NCI-H82 treated with DMSO at 0.1 percent for 48 hours (cell line): ENCODE measurements around the gene IPO9.
A peak's percentile ranks its signal among the peaks of the same experiment; 100 is the strongest.
"Not testable (repeated sequence)": the region's sequence is repeated elsewhere in the genome, so short reads cannot be mapped to it uniquely, and the experiment has no call there.

Source experiments
- DNase-seq: peaks from one replicate; lab custom pipeline; 2025; ENCODE audit not compliant: unreplicated experiment; lab: John Stamatoyannopoulos, UW

The IPO9 gene

DNA sequence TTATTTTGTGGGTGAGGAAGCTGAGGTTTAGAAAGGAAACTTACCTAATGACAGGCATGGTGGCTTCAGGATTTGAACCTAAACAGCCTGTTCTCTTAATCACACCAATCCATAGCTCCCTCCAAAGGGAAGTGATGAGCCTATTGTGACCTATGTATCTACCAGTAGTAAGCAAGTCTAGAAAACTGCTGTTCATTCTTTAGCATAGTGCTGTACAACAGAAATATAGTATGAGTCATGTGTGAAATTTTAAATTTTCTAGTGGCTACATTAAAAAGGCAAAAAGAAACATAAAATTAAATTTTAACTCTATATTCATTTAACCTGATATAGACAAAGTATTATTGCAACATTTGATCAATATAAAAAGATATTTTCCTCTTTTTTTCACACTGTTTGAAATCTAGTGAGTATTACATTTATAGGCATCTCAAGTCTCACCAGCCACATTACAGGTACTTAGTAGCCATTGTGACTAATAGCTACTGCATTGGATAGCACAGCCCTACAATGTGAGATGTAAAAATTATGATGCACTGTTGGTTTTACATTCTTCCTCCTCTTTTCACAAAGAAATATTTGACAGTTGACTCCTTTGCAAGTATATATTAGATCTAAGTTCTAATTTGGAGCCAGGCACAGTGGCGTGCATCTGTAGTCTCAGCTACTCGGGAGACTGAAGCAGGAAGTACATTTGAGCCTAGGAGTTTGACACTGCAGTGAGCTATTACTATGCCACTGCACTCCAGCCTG, 16.6 kb downstream of the IPO9 start:
- DNase-seq, result no peak

DNA sequence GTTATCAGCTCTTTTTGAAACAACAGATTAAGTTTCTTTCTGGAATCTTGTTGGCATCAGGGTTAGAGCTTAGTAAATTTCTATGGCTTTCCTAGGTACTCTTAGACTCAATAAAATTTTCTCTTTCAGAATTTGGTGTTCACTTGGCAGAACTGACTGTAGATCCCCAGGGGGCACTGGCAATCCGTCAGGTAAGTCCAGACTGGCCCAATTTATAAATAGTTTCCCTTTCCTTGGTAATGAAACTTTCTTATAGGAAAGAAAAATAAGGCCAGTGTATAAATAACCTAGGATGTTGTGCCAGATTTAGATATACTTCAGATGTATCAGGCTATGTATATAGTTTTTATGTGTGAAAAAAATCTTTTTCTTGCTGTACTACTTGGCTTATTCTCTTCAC, 18.2 kb downstream of the IPO9 start:
- no peak for DNase-seq

DNA sequence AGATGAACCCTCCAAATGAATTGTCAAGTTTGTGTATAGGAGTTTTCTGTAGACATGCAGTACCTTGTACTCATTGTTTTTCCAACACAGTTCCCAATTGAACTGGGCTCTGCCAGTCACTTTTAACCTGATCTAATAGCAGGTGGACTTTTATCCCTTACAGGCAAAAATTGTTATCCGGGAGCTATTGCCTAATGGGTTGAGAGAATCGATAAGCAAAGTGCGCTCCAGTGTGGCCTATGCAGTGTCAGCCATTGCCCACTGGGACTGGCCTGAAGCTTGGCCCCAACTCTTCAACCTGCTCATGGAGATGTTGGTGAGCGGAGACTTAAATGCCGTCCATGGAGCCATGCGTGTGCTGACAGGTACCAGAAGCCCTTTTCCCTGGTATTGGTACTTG, 19.3 kb downstream of the IPO9 start:
- DNase-seq, result no peak

DNA sequence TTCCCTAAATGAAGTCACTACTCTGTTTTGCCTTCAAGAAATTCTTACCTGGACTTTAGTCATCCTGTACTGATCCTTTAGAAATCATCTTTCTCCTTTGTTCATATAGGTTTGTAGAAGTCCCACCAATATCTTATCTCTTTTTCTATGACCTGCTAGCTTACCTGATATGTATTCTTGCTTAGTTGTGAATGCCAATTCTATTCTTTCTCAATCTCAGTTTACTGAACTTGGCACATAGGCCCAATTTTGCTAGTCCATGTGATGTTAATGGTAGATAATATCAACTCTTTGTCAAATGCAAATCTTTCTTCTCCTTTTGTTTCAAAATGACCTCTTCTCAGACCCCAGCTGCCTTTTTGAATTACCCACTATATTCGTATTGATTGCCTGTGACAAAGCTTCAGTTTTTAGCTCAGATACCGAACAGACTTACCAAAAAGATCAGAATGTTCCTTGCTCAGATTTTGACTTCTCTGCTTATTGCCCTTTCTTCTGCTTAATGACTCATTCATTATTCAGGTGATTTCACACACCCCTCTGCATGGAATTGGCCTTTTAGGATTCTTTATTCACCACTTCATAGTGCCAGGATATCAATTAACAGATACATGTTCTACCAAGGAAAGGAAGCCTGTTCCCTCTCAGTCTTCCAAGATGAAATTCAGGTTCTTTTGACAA, 20.6 kb downstream of the IPO9 start:
- DNase-seq, result no peak

DNA sequence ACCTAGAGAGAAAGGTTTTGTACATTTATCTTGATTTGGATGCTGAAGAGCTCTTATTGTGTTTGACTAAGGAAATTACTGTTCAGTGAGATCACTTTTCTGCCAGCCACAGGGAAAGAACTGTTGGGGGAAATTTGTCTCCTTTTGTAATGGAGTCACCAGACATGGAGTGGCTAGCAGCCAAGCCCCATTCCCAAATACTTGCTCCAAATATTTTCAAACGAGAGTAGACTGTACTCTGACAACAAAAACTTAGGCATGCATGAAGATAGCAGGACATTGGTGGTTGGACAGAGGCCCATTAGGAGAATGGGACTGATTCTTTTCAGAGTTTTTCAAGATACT, 21.1 kb downstream of the IPO9 start:
- no peak for DNase-seq

DNA sequence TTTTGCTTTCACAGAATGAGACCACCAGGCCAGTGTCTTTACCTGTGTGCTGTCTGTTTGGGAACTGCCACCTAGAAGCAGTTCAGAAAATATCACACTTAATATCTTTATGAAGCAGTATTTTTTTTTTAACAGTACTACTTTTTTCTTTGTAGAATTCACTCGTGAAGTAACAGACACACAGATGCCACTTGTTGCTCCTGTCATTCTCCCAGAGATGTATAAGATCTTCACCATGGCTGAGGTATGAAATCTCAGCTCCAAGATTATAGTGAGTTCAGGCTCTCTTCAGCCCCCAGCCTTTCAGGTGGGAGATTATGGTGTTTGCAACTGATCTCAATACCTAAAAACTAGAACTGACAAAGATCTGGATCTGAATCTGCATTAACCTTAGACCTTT, 23.0 kb downstream of the IPO9 start:
- DNase-seq, result no peak

DNA sequence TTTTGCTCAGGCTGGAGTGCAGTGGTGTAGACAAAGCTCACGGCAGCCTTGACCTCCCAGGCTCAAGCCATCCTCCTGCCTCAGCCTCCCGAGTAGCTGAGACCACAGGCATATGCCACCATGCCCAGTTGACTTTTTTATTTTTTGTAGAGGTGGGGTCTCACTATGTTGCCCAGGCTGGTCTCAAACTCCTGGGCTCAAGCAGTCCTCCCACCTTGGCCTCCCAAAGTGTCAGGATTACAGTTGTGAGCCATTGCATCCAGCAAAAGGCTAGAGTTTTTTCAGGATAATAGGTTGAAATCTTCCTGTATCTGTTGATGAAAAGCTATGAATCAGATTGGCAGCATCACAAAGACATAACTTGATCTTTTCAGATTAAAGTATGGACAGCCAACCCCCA, 27.8 kb downstream of the IPO9 start:
- DNase-seq, result not testable (repeated sequence)

DNA sequence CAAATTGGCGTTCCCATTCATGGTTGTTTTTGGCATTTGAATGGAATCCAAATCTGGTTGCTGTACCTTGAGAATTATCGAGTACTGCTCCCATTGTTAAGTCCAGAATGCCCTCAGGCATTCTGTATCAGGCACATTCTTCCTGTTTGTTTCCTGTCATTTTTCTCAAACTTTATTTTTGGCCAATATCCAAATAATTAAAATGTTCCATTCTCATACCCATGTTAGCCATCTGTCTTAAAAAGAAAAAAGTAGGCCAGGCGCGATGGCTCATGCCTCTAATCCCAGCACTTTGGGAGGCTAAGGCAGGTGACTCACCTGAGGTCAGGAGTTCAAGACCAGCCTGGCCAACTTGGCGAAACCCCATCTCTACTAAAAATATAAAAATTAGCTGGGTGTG, 30.5 kb downstream of the IPO9 start:
- no peak for DNase-seq

DNA sequence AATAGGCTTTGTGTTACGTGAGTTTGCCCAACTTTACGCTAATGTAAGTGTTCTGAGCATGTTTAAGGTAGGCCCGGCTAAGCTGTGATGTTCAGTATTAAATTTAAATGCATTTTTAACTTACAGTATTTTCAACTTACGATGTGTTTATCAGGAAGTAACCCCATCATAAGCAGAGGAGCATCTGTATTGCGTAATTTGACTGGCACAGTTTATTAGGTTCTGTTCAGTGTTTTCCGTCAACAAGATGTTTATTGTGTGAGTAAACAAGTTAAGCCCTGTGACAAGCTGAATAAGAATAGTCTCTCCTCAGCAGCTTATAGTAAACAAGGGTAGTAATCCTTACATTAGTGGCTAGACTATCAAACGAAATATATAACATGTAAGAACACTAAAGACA, 32.5 kb downstream of the IPO9 start:
- DNase-seq, result no peak

DNA sequence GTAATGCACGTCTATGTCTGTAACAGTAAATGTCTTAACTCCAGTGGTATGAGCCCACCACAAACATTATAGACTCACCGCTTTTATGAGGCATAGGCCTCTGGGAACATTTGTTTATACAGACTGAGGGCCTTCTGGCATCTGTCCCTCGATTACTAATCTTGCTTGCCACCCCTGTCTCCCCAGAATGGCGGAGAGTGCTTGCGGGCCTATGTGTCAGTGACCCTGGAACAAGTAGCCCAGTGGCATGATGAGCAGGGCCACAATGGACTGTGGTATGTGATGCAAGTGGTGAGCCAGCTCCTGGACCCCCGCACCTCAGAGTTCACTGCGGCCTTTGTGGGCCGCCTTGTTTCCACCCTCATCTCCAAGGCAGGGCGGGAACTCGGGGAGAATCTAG, 41.4 kb downstream of the IPO9 start:
- no peak for DNase-seq

DNA sequence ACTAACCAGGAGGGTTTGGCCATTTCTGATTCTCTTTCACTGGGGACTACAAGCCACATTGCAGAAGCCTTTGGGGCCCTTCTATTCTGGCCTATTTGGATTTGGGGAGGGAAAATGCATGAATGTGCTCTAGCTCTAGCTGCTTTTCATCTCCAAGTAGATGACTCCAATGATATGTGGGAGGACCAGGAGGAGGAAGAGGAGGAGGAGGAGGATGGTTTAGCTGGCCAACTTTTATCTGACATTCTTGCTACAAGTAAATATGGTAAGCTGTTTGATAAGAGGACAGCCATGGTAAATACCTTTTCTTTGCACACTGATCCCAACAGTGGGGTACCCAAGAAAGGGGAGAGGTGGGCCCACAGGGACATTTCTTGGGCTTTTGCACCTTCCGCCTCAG, 45.7 kb downstream of the IPO9 start:
- DNase-seq, result no peak

DNA sequence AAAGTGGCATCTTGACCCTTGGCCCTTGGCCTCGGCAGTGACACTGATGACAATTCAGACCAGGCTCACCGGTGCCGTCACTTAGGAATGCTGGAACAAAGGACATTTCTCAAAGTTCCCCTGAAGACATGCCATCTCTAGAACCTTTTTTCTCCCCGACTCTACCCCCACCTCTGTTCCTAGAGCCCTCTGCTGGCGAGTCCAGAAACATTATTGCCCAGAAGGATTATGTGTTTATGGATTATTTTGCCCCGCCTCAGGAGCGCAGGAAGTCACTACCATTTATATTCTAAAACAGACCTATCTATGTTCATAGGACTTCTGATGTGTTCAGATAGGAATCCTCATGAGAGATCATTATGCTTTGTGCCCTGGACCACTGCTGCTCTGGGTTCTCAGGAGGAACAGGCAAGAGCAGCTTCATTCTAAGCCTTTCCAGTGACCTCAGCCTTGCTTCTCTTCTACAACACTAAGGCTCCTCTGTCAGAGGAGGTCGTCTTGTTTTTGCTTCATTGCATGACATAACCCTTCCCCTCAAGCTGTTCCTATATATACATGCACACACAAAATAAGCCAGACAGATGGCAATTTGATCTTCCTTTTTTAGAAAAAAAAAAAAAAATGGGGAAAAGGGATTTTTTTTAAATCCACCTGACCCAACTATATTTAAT, 47.3 kb downstream of the IPO9 start:
- peak; percentile 34 for DNase-seq

DNA sequence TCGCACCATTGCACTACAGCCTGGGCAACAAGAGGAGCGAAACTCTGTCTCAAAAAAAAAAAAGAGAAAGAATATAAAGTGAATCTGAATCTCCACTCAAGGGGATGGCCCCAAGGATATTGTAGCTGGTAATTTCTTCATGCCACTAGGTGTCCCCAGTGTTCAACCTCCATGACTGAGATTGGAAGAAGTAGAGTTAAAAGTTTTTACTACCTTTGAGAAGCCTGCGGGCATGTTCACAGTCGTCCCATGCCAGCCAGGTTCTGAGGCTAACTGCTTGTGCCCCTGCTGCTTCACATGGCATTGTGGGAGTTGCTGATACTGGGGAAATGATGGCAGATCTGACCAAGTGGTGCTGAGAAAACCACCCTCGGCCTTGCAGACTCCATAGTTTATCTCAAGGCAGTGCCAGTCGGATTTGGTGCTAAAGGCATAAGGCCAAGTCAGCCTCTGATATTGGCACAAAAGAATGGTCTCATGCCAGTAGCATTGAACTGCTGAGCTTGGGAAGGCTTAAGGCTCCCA, 49.0 kb downstream of the IPO9 start:
- DNase-seq, result peak; percentile 33

DNA sequence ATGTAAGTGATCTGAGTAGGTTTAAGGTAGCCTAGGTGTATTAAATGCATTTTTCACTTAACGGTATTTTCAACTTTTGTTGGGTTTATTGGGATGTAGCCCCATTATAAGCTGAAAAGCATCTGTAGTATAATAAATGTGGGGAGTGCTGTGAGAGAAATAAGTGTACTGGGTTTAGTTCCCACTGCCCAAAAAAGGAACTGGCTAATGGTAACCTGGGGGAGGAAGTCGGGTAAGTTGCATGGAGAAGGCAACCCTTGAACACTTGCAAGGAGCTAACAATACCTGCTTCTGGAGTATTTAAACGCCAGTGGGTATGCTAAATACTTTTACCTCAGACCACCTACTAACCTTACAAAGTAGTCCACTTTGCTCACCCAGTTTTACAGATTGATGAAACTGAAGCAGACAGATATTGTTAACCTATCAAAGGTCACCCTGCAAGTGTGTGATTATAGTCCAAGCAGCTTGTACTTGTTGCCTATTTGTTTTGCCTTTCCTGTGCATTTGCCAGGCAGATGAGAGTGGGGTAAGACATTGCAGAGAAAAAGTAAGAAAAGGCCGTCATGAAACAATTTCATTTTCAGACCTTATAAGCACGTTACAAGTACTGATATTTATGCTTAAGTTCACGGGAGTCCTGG, 52.1 kb downstream of the IPO9 start:
- DNase-seq, result no peak

DNA sequence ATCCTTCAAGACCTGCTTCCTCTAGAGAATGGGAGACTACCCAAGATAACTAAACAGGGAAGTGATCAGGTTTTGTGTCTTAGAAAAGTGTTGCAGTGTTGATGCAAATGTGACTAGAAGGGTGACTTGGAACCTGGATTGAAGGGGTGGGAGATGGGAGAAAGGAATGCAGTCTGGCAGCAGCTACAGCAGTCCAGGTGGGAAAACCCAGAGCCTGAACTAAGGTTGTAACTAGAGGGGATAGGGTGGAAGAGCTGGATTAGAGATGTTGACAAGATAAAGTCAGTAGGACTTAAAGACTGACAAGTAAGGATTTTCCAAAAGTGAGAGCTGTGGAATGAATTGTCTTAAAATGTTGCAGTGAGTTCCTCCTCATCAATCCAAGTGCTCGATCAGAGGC, 52.7 kb downstream of the IPO9 start:
- DNase-seq, result no peak

DNA sequence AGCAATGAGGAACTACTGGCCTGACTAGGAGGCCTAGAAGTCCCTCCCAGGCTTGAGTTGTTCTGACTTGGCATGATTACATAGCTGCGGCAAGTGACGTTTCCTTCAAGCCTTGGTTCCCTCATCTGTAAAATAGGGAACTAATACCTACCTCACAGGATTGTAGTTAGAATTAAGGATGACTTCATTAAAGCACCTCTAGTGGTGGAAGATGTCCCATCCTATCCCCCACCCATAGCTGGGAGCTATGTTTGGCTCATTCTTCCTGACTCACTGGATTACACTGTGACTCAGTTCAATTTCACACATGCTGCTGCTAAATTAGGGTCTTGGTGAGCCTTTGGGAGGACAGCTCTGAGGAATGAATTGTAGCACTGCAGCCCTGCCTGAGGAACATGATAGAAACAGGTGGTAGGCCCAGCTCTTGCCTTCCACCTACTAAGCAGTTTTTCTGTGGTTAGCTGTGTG, 53.7 kb downstream of the IPO9 start:
- DNase-seq, result no peak

DNA sequence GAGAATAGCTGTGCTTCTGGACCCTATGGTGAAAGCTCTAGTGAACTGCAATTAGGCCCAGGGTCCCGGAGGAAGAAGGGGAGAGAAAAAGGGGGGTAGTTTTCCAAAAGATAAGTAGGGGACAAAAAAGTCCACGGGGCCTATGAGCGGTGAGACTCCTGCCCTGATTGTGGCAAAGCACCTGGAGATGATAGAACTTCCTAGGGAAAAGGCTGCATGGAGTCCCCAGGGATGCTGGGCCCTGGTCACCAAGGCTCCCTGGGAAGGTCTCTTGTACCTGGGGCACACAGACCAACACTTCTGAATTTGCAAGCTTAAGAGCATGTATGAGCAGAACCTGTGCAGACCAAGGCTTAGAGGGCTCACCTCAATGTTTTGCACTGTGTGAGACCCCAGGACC, 54.3 kb downstream of the IPO9 start:
- no peak for DNase-seq

DNA sequence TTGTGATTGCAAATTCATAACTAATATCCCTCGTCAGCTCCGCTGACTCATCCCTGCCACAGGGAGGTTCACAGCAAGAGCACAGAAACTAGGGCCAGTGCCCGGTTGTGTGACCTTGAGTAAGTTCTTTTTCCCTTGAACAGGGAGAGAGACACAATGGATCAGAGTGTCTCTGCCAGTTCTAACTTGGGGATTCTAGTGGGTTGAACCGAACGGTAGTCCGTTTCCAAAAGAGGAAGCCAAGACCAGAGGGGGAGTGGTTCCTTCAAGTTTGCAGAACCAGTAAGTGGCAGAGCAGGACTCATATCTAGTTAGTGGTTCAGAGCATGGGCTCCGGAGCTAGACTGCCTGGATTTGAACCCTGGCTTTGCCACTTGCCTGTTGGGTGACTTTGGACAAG, 54.8 kb downstream of the IPO9 start:
- DNase-seq, result no peak

DNA sequence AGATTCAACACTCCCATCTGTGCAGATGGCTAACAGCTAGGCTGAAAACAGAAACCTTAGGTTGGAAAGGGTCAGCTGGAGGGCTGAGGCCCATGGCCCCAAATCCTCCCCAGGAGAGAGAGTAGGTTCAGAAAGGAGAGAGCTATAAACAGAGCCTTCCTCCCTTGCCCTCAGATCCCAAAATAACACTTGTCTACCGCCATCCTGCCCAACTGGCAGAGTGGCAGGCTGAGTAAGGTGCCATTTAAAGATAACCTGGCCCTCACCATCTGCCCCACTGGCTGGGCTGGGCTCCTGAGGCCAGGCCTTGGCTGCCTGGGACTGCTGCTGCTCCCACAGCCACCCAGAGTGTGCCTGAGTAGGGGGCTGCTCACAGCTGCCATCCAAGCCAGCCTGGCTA, 55.5 kb downstream of the IPO9 start:
- DNase-seq, result no peak

DNA sequence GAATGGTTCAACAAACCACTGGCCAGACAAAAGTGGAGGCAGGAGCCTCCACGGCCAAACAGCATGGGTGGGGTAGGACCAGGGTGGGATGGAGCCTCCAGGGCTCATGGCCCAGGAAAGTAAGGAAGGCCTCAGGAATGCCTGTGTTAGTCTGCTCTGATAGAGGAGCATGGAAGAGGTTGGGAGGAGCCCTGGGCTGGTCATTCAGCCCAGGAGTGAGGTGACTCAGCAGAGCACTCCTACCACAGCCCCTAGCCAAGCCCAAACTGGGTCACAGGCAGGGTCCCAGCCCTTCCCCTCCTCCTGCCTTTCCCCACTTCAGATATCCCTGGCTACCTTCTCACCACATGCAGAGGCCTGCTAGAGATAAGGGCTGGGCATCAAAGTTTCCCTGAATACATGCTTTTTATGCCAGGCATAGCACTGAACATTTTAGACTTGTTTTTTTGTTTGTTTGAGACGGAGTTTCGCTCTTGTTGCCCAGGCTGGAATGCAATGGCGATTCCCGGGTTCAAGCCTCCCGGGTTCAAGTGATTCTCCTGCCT, 56.6 kb downstream of the IPO9 start:
- no peak for DNase-seq

DNA sequence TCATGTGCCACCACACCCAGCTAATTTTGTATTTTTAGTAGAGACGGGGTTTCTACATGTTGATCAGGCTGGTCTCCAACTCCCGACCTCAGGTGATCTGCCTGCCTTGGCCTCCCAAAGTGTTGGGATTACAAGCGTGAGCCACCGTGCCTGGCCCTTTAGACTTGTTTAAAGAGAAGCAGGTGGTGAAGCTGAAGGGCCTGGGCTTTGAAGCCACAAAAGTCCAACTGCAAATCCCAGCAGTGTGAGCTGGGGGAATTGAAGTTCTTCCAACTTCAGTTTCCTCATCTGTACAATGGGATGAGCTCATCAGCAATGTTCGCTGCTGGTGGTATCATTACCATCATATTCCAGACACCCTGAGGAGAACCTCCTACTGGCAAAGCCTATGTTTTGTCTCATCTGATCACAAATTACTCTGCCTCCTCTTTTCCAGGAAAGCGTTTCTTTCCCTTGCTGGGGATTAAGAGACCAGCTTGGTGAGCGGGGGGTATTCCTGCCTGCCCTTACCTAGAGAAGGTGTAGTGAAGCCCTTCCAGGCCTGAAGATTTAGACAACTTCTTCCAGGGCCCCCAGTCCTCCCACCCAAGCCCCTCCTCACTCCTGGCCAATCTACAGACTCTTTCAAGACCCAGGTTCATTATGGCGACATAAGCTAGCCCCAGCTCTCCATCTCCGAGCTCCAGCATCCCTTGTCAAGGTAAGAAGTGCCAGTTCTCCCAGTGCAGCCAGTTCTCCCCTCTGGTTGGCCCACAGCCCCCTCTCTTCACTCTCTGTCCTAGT, 57.3 kb downstream of the IPO9 start:
- no peak for DNase-seq
